Thyroid gland (tissue), 4 donors: ENCODE results near the gene SMAD3. TPM values are rescaled to one million over a fixed set of nuclear protein-coding genes. Genes with fewer than 3 reads are reported as not detected.

Experiments
- DNase-seq, 2 donors: peaks; one replicate each; pipeline ENCODE4 v3.0.0-alpha.2; 2019
- H3K27ac ChIP-seq, 3 donors: fragments of 200-600 bp; sonication (generic); 1 replicate in 2 of 3; 2 replicates in 1 of 3; pipeline ENCODE4 v1.5.1; 2016 to 2019; ENCODE audit warnings: mild to moderate bottlenecking in 1 of 3, moderate library complexity in 1 of 3
- H3K27me3 ChIP-seq: fragments of 200-600 bp; sonication (generic); one replicate; pipeline ENCODE4 v1.5.1; 2019
- H3K36me3 ChIP-seq, 2 donors: fragments of 200-600 bp; sonication (generic); one replicate each; pipeline ENCODE4 v1.5.1; 2016 to 2019
- H3K4me1 ChIP-seq, 2 donors: fragments of 200-600 bp; sonication (generic); one replicate each; pipeline ENCODE4 v1.5.1; 2017 to 2019
- H3K4me3 ChIP-seq, 3 donors: fragments of 200-600 bp; sonication (generic); replicated peaks in 1 of 3; 1 replicate in 2 of 3; 2 replicates in 1 of 3; pipeline ENCODE4 v1.5.1; 2016; ENCODE audit warnings: mild to moderate bottlenecking in 1 of 3
- H3K9me3 ChIP-seq: fragments of 200-600 bp; sonication (generic); one replicate; pipeline ENCODE4 v1.5.1; 2017
- CTCF ChIP-seq, 6 experiments: fragments of 200-600 bp in 3 of 6; fragments of 450-650 bp in 3 of 6; sonication (generic) in 3 of 6; IDR thresholded peaks; one replicate each; pipeline ENCODE4 v1.5.1; 2016 to 2019; ENCODE audit warnings: antibody characterized with exemption in 6 of 6, mild to moderate bottlenecking in 2 of 6, inconsistent platforms in 1 of 6, moderate library complexity in 1 of 6
- POLR2A ChIP-seq, 2 donors: fragments of 450-650 bp; IDR thresholded peaks; one replicate each; pipeline ENCODE4 v1.6.1; 2017; ENCODE audit warnings: antibody characterized with exemption in 2 of 2, mild to moderate bottlenecking in 2 of 2, moderate library complexity in 1 of 2
- WGBS, 2 donors: methylation state at CpG; one replicate each; pipeline ENCODE4 v1.1.5; 2017; 5-methylcytosine and 5-hydroxymethylcytosine counted together
- intact Hi-C: fragments of 100-400 bp; cut with DNase I; formaldehyde crosslinking; loops from one replicate; pipeline ENCODE4 v1.15.1; 2023
- total RNA-seq, 4 donors: library from RNA; depleted of rRNA; stranded (reverse); fragments of >200 nt; gene quantifications; one replicate each; pipeline ENCODE4 v1.2.3, GENCODE V29; 2016

Gene SMAD3
- total RNA-seq, 4 donors from 2014 or later = 33.6 to 66.5 (median 47.3) TPM

GRCh38 chr15:67104510-67104909, 39.1 kb downstream of the SMAD3 start:
- WGBS, 2 donors = 67 to 80% methylated on average over 8 of the region's 8 CpGs

GRCh38 chr15:67105065-67105951, 39.9 kb downstream of the SMAD3 start:
- no peak overlapping the region for H3K4me3 ChIP-seq
- intact Hi-C loops = no loop called here
- H3K4me1 ChIP-seq = peaks cover 76 to 98% of the 10 kb centered on the region in 2 donors
- no peaks in the 10 kb centered on the region for H3K27me3 ChIP-seq
- no peak for DNase-seq
- WGBS, 2 donors = 69 to 85% methylated on average over 8 to 10 of the region's 11 CpGs
- no peaks in the 10 kb centered on the region for H3K9me3 ChIP-seq
- H3K27ac ChIP-seq = peak overlapping the region in 2 of 3 donors; percentile 74 to 77
- peak in 1 of 6 experiments; percentile 4 for TF ChIP-seq CTCF (IDR thresholded peaks at IDR 0.05)
- no peak for TF ChIP-seq POLR2A (IDR thresholded peaks at IDR 0.05)
- no peaks in the 10 kb centered on the region for H3K36me3 ChIP-seq

More at GRCh38 chr15:67104510-67104909, 39.1 kb downstream of the SMAD3 start:
- intact Hi-C loops = no loop called here
- no peak for DNase-seq
- no peak overlapping the region for H3K4me3 ChIP-seq
- TF ChIP-seq CTCF (IDR thresholded peaks at IDR 0.05) (no peak), POLR2A (IDR thresholded peaks at IDR 0.05) (no peak)
- peaks cover 70 to 90% of the 10 kb centered on the region in 2 donors for H3K4me1 ChIP-seq
- H3K27ac ChIP-seq = peak overlapping the region in 2 of 3 donors; percentile 74 to 77
- no peaks in the 10 kb centered on the region for H3K27me3 ChIP-seq
- no peaks in the 10 kb centered on the region for H3K9me3 ChIP-seq
- no peaks in the 10 kb centered on the region for H3K36me3 ChIP-seq

GRCh38 chr15:67105991-67106763, 40.8 kb downstream of the SMAD3 start:
- TF ChIP-seq POLR2A (IDR thresholded peaks at IDR 0.05) (no peak), CTCF (IDR thresholded peaks at IDR 0.05) (no peak)
- Histone ChIP-seq H3K36me3 (no peaks in the 10 kb centered on the region), H3K4me3 (no peak overlapping the region), H3K9me3 (no peaks in the 10 kb centered on the region), H3K27ac (peak overlapping the region; percentile 56 to 77 (median 74)), H3K27me3 (no peaks in the 10 kb centered on the region), H3K4me1 (peaks cover 79 to 96% of the 10 kb centered on the region in 2 donors)
- DNase-seq = no peak
- intact Hi-C loops = no loop called here
- 87 to 92% methylated on average over 8 of the region's 8 CpGs for WGBS, 2 donors

- Histone ChIP-seq H3K9me3 (no peaks in the 10 kb centered on the region), H3K4me1 (peaks cover 79 to 91% of the 10 kb centered on the region in 2 donors), H3K27ac (peak overlapping the region; percentile 56 to 77 (median 74)), H3K4me3 (no peak overlapping the region), H3K36me3 (no peaks in the 10 kb centered on the region), H3K27me3 (no peaks in the 10 kb centered on the region)
- WGBS, 2 donors = 25 to 28% methylated on average over 2 of the region's 2 CpGs
- intact Hi-C loops = no loop called here
- no peak for DNase-seq
- TF ChIP-seq CTCF (IDR thresholded peaks at IDR 0.05) = no peak
- no peak for TF ChIP-seq POLR2A (IDR thresholded peaks at IDR 0.05)
Observed at GRCh38 chr15:67106764-67107013, 41.3 kb downstream of the SMAD3 start.
